SK-N-SH (cell line): ENCODE data around the gene MED19.

ENCODE experiments used
- FOXM1 ChIP-seq: IDR thresholded peaks from 2 replicates; pipeline ENCODE4 v1.4.0; 2012; ENCODE audit warnings: low read depth, mild to moderate bottlenecking
- POLR2AphosphoS5 ChIP-seq: IDR thresholded peaks from 2 replicates; pipeline ENCODE4 v1.6.1; 2012; ENCODE audit warnings: low read depth, low read length
- RAD21 ChIP-seq: IDR thresholded peaks from 2 replicates; pipeline ENCODE4 v1.6.1; 2012; ENCODE audit warnings: mild to moderate bottlenecking, low read length
- ZBTB33 ChIP-seq: IDR thresholded peaks from 2 replicates; pipeline ENCODE4 v1.4.0; 2012; ENCODE audit warnings: low read depth, borderline replicate concordance
- TF ChIP-seq, protein P1 (sequence below): fragments of 200-600 bp; sonication (generic); IDR thresholded peaks from 2 replicates; pipeline ENCODE4 v1.6.1; 2017; ENCODE audit warnings: antibody characterized with exemption, mild to moderate bottlenecking, moderate library complexity
- TF ChIP-seq, protein P2 (sequence below): fragments of 150-350 bp; IDR thresholded peaks from 2 replicates; pipeline ENCODE4 v1.6.1; 2016; ENCODE audit warnings: mild to moderate bottlenecking, low read depth, low read length

- TF ChIP-seq RAD21 = no peak
- TF ChIP-seq, protein P1, sequence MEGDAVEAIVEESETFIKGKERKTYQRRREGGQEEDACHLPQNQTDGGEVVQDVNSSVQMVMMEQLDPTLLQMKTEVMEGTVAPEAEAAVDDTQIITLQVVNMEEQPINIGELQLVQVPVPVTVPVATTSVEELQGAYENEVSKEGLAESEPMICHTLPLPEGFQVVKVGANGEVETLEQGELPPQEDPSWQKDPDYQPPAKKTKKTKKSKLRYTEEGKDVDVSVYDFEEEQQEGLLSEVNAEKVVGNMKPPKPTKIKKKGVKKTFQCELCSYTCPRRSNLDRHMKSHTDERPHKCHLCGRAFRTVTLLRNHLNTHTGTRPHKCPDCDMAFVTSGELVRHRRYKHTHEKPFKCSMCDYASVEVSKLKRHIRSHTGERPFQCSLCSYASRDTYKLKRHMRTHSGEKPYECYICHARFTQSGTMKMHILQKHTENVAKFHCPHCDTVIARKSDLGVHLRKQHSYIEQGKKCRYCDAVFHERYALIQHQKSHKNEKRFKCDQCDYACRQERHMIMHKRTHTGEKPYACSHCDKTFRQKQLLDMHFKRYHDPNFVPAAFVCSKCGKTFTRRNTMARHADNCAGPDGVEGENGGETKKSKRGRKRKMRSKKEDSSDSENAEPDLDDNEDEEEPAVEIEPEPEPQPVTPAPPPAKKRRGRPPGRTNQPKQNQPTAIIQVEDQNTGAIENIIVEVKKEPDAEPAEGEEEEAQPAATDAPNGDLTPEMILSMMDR = no peak
- TF ChIP-seq, protein P2, sequence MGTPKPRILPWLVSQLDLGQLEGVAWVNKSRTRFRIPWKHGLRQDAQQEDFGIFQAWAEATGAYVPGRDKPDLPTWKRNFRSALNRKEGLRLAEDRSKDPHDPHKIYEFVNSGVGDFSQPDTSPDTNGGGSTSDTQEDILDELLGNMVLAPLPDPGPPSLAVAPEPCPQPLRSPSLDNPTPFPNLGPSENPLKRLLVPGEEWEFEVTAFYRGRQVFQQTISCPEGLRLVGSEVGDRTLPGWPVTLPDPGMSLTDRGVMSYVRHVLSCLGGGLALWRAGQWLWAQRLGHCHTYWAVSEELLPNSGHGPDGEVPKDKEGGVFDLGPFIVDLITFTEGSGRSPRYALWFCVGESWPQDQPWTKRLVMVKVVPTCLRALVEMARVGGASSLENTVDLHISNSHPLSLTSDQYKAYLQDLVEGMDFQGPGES = no peak
- no peak for TF ChIP-seq FOXM1
- no peak for TF ChIP-seq POLR2AphosphoS5
- TF ChIP-seq ZBTB33 = no peak
These were observed 13.1 kb downstream of the MED19 start for GRCh38 chr11:57698843-57699365.
